HepG2 (cell line): ENCODE measurements around the gene DYSF.

ENCODE experiments used
- FOXK1 ChIP-seq: sonication (generic); formaldehyde crosslinking; IDR thresholded peaks from 2 replicates; pipeline ENCODE4 v1.4.0; 2020; ENCODE audit warnings: low read depth, missing genetic modification reagents, borderline replicate concordance
- JUND ChIP-seq: sonication (generic); formaldehyde crosslinking; IDR thresholded peaks from 2 replicates; pipeline ENCODE4 v1.8.0; 2022; ENCODE audit warnings: mild to moderate bottlenecking, missing genetic modification reagents
- MYC ChIP-seq: sonication (generic); formaldehyde crosslinking; IDR thresholded peaks from 2 replicates; pipeline ENCODE4 v1.9.0; 2021; ENCODE audit warnings: missing genetic modification reagents, borderline replicate concordance
- NR1H2 ChIP-seq: sonication (generic); formaldehyde crosslinking; IDR thresholded peaks from 2 replicates; pipeline ENCODE4 v1.8.1; 2022; ENCODE audit warnings: low read depth, missing genetic modification reagents, borderline replicate concordance
- SYNCRIP ChIP-seq: fragments of 200-400 bp; formaldehyde crosslinking; IDR thresholded peaks from 2 replicates; pipeline ENCODE4 v1.6.1; 2018; ENCODE audit warnings: mild to moderate bottlenecking, low read depth, low read length; ENCODE audit not compliant: insufficient read depth
- ZFP1 ChIP-seq: IDR thresholded peaks from 2 replicates; pipeline ENCODE4 v1.6.1; 2016
- ZMAT3 ChIP-seq: sonication (generic); formaldehyde crosslinking; conservative IDR thresholded peaks from 2 replicates; pipeline ENCODE4 v1.7.0; 2021; ENCODE audit warnings: missing genetic modification reagents
- TF ChIP-seq, protein P1 (sequence below): sonication (generic); formaldehyde crosslinking; IDR thresholded peaks from 2 replicates; pipeline ENCODE4 v1.8.0; 2022; ENCODE audit warnings: missing genetic modification reagents, mild to moderate bottlenecking, borderline replicate concordance
- TF ChIP-seq, protein P2 (sequence below): sonication (generic); formaldehyde crosslinking; IDR thresholded peaks from 2 replicates; pipeline ENCODE4 v1.4.0; 2020; ENCODE audit warnings: missing genetic modification reagents
- TF ChIP-seq, protein P3 (sequence below): sonication (generic); formaldehyde crosslinking; IDR thresholded peaks from 2 replicates; pipeline ENCODE4 v1.4.0; 2020; ENCODE audit warnings: mild to moderate bottlenecking, missing genetic modification reagents
- TF ChIP-seq, protein P4 (sequence below): sonication (generic); formaldehyde crosslinking; IDR thresholded peaks from 2 replicates; pipeline ENCODE4 v1.5.0; 2020; ENCODE audit warnings: mild to moderate bottlenecking, missing genetic modification reagents, moderate library complexity
- TF ChIP-seq, protein P5 (sequence below): IDR thresholded peaks from 2 replicates; pipeline ENCODE4 v1.6.1; 2012; ENCODE audit warnings: low read length, improper control_type of control experiment

DNA sequence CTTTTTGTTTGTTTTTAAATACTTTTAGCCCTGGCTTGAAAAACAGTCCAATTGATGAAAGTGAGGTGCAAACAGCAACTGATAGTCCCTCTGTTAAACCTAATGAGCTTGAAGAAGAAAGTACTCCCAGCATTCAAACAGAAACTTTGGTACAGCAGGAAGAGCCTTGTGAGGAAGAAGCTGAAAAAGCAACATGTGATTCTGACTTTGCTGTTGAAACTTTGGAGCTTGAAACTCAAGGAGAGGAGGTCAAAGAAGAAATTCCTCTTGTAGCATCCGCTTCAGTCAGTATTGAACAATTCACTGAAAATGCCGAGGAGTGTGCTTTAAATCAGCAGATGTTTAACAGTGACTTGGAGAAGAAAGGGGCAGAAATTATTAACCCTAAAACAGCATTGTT, 30.6 kb upstream of the DYSF start:
- TF ChIP-seq, protein P1, sequence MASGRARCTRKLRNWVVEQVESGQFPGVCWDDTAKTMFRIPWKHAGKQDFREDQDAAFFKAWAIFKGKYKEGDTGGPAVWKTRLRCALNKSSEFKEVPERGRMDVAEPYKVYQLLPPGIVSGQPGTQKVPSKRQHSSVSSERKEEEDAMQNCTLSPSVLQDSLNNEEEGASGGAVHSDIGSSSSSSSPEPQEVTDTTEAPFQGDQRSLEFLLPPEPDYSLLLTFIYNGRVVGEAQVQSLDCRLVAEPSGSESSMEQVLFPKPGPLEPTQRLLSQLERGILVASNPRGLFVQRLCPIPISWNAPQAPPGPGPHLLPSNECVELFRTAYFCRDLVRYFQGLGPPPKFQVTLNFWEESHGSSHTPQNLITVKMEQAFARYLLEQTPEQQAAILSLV (CRISPR knock-in tag), result no peak
- TF ChIP-seq, protein P2, sequence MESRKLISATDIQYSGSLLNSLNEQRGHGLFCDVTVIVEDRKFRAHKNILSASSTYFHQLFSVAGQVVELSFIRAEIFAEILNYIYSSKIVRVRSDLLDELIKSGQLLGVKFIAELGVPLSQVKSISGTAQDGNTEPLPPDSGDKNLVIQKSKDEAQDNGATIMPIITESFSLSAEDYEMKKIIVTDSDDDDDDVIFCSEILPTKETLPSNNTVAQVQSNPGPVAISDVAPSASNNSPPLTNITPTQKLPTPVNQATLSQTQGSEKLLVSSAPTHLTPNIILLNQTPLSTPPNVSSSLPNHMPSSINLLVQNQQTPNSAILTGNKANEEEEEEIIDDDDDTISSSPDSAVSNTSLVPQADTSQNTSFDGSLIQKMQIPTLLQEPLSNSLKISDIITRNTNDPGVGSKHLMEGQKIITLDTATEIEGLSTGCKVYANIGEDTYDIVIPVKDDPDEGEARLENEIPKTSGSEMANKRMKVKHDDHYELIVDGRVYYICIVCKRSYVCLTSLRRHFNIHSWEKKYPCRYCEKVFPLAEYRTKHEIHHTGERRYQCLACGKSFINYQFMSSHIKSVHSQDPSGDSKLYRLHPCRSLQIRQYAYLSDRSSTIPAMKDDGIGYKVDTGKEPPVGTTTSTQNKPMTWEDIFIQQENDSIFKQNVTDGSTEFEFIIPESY, result no peak
- TF ChIP-seq JUND (CRISPR knock-in tag), result no peak
- TF ChIP-seq, protein P3, sequence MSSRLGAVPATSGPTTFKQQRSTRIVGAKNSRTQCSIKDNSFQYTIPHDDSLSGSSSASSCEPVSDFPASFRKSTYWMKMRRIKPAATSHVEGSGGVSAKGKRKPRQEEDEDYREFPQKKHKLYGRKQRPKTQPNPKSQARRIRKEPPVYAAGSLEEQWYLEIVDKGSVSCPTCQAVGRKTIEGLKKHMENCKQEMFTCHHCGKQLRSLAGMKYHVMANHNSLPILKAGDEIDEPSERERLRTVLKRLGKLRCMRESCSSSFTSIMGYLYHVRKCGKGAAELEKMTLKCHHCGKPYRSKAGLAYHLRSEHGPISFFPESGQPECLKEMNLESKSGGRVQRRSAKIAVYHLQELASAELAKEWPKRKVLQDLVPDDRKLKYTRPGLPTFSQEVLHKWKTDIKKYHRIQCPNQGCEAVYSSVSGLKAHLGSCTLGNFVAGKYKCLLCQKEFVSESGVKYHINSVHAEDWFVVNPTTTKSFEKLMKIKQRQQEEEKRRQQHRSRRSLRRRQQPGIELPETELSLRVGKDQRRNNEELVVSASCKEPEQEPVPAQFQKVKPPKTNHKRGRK (CRISPR knock-in tag), result no peak
- TF ChIP-seq, protein P4, sequence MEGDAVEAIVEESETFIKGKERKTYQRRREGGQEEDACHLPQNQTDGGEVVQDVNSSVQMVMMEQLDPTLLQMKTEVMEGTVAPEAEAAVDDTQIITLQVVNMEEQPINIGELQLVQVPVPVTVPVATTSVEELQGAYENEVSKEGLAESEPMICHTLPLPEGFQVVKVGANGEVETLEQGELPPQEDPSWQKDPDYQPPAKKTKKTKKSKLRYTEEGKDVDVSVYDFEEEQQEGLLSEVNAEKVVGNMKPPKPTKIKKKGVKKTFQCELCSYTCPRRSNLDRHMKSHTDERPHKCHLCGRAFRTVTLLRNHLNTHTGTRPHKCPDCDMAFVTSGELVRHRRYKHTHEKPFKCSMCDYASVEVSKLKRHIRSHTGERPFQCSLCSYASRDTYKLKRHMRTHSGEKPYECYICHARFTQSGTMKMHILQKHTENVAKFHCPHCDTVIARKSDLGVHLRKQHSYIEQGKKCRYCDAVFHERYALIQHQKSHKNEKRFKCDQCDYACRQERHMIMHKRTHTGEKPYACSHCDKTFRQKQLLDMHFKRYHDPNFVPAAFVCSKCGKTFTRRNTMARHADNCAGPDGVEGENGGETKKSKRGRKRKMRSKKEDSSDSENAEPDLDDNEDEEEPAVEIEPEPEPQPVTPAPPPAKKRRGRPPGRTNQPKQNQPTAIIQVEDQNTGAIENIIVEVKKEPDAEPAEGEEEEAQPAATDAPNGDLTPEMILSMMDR (CRISPR knock-in tag), result no peak
- no peak for TF ChIP-seq ZMAT3 (CRISPR knock-in tag)
- TF ChIP-seq, protein P5, sequence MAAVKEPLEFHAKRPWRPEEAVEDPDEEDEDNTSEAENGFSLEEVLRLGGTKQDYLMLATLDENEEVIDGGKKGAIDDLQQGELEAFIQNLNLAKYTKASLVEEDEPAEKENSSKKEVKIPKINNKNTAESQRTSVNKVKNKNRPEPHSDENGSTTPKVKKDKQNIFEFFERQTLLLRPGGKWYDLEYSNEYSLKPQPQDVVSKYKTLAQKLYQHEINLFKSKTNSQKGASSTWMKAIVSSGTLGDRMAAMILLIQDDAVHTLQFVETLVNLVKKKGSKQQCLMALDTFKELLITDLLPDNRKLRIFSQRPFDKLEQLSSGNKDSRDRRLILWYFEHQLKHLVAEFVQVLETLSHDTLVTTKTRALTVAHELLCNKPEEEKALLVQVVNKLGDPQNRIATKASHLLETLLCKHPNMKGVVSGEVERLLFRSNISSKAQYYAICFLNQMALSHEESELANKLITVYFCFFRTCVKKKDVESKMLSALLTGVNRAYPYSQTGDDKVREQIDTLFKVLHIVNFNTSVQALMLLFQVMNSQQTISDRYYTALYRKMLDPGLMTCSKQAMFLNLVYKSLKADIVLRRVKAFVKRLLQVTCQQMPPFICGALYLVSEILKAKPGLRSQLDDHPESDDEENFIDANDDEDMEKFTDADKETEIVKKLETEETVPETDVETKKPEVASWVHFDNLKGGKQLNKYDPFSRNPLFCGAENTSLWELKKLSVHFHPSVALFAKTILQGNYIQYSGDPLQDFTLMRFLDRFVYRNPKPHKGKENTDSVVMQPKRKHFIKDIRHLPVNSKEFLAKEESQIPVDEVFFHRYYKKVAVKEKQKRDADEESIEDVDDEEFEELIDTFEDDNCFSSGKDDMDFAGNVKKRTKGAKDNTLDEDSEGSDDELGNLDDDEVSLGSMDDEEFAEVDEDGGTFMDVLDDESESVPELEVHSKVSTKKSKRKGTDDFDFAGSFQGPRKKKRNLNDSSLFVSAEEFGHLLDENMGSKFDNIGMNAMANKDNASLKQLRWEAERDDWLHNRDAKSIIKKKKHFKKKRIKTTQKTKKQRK, result no peak
- TF ChIP-seq SYNCRIP, result no peak
- TF ChIP-seq FOXK1 (CRISPR knock-in tag), result no peak
- TF ChIP-seq ZFP1, result no peak
- TF ChIP-seq MYC (CRISPR knock-in tag), result no peak
- no peak for TF ChIP-seq NR1H2 (CRISPR knock-in tag)
